Lung (tissue), 16 donors: ENCODE data around the gene CYP2A7. TPM values are rescaled to one million over a fixed set of nuclear protein-coding genes. Genes with fewer than 3 reads are reported as not detected.
"Not testable (repeated sequence)": the region's sequence is repeated elsewhere in the genome, so short reads cannot be mapped to it uniquely, and the experiment has no call there.

Experiments used
- ATAC-seq: fragments of 200-7000 bp; cut with Tn5 transposase; one replicate; pipeline ENCODE4 v1.9.1; 2020; ENCODE audit warnings: moderate number of reproducible peaks; ENCODE audit not compliant: insufficient read depth, low FRiP score
- DNase-seq, 3 donors: peaks; one replicate each; pipeline ENCODE4 v3.0.0-alpha.2; 2013 to 2017
- H3K27ac ChIP-seq, 2 donors: one replicate each; pipeline ENCODE4 v1.5.1; 2013; ENCODE audit warnings: mild to moderate bottlenecking in 2 of 2, moderate library complexity in 2 of 2, control low read depth in 1 of 2, inconsistent platforms in 1 of 2, low read depth in 1 of 2, low read length in 1 of 2
- H3K27me3 ChIP-seq, 3 donors: one replicate each; pipeline ENCODE4 v1.5.1; 2013; ENCODE audit warnings: low read length in 2 of 3; ENCODE audit not compliant: control insufficient read depth in 3 of 3, insufficient read depth in 3 of 3
- H3K36me3 ChIP-seq, 4 donors: one replicate each; pipeline ENCODE4 v1.5.1; 2013; ENCODE audit warnings: low read length in 4 of 4, mild to moderate bottlenecking in 1 of 4, moderate library complexity in 1 of 4; ENCODE audit not compliant: control insufficient read depth in 4 of 4, insufficient read depth in 4 of 4
- H3K4me1 ChIP-seq, 5 donors: one replicate each; pipeline ENCODE4 v1.5.1; 2013; ENCODE audit warnings: low read length in 5 of 5, mild to moderate bottlenecking in 2 of 5, moderate library complexity in 1 of 5; ENCODE audit not compliant: control insufficient read depth in 5 of 5, insufficient read depth in 5 of 5
- H3K4me3 ChIP-seq: one replicate; pipeline ENCODE4 v1.5.1; 2013; ENCODE audit warnings: mild to moderate bottlenecking, control low read depth, moderate library complexity
- H3K9ac ChIP-seq, 2 donors: one replicate each; pipeline ENCODE4 v1.5.1; 2013; ENCODE audit warnings: low read length in 2 of 2, control low read depth in 1 of 2; ENCODE audit not compliant: insufficient read depth in 1 of 2
- H3K9me3 ChIP-seq, 4 donors: one replicate each; pipeline ENCODE4 v1.5.1; 2013; ENCODE audit warnings: low read length in 3 of 4, mild to moderate bottlenecking in 1 of 4, moderate library complexity in 1 of 4; ENCODE audit not compliant: control insufficient read depth in 4 of 4, insufficient read depth in 3 of 4
- WGBS, 2 donors: extraction: QIAGEN DNeasy Blood & Tissue Kit; methylation state at CpG; one replicate each; pipeline ENCODE4 v1.1.7; 2013; 5-methylcytosine and 5-hydroxymethylcytosine counted together
- long read RNA-seq, 5 donors: transcript quantifications; one replicate each; lab custom pipeline, GENCODE V29; 2026
- polyA plus RNA-seq, 2 donors: library from polyadenylated mRNA; stranded (reverse); fragments of 200-250 nt; gene quantifications; one replicate each; pipeline ENCODE4 v1.2.1, GENCODE V29; 2013
- total RNA-seq, 2 donors: library from RNA; depleted of rRNA in 1 of 2; stranded (reverse); fragments of >200 nt in 1 of 2; gene quantifications; one replicate each; pipeline ENCODE4 v1.2.1, GENCODE V29; 2014 to 2021
- TF ChIP-seq, protein P1 (sequence below): IDR thresholded peaks from 2 replicates; pipeline ENCODE4 v1.5.1; 2012; ENCODE audit warnings: mild to moderate bottlenecking; ENCODE audit errors: control extremely low read depth, extremely low read depth
- donor health status: control.
- donor health status: control.
- donor health status: Bipolar disorder and iron deficiency.
- donor health status: healthy.
- donor health status: DM: yes; HTN: yes; CAD: no.

CYP2A7 gene
- 1 to 10 TPM in 1 of 2 donors, not detected in 1; 1.6 TPM for total RNA-seq
- polyA plus RNA-seq, result under 1 TPM; 0.11 to 0.14 TPM
- long read RNA-seq, donor 1, result 0 reads
- long read RNA-seq, donor 2, result 0 reads
- long read RNA-seq, donor 3, result 0 reads
- long read RNA-seq, donor 4, result 0 reads
- long read RNA-seq, donor 5, result 0 reads

DNA sequence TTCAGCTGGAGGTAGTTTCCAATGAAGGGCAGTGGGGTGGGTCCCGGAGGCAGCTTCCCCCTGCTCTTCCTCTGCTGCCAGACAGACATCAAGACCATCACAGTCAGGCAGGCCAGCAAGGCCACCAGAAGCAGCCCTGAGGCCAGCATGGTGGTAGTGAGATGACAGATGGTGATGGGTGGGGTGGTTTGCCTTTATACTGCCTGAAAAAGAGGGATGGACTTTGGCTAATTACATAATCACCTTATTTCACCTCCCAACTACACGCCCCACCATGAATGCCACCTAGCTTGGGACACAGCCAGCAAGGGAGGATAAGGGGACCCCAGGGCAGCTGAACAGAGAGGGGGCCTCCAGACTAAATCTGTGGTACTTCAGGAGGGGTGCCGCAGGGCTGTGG lies at the start of gene CYP2A7:
Gene CYP2A7, minus strand, starts transcription at position 170 of the 400 bp plus-strand sequence. Its CDS starts 21 bp downstream, at position 149.
- H3K9ac ChIP-seq, H3K9me3 ChIP-seq, H3K4me3 ChIP-seq, DNase-seq, H3K27ac ChIP-seq, H3K36me3 ChIP-seq, H3K4me1 ChIP-seq, ATAC-seq: not testable (repeated sequence)
- peaks cover 0 to 23% (median 0%) of the 10 kb centered on the region in 3 donors for H3K27me3 ChIP-seq
- WGBS, 2 donors, result 86 to 90% methylated on average over 3 of the region's 3 CpGs

GRCh38 chr19:40930799-40931198 lies 48.8 kb upstream of the CYP2A7 start:
- H3K9ac ChIP-seq, DNase-seq, H3K4me1 ChIP-seq, H3K36me3 ChIP-seq, H3K4me3 ChIP-seq, H3K27ac ChIP-seq, ATAC-seq, H3K9me3 ChIP-seq, H3K27me3 ChIP-seq: not testable (repeated sequence)
- WGBS, 2 donors, result 94 to 95% methylated on average over 2 of the region's 2 CpGs

DNA sequence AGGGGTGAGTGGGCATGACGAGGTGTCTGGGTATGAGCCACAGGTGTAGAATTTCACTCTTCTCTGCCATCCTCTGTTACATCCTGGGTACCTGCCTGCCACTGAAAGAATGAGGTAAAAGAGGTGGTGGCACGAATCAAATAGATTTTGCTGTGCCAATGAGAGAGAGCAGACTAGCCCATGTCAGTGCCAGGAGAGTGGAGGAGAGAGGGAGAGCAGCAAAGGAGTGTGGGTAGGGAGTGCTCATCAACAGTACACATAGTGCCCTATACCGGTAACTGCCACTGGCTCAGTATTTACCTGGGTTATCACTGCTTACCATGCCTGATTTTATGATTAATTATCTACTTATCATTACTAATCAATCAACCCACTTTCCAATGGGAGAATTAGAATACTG lies 47.9 kb upstream of the CYP2A7 start:
- H3K4me1 ChIP-seq, H3K27me3 ChIP-seq, H3K9me3 ChIP-seq, H3K4me3 ChIP-seq, DNase-seq, ATAC-seq, H3K9ac ChIP-seq, H3K36me3 ChIP-seq, H3K27ac ChIP-seq: not testable (repeated sequence)
- WGBS, 2 donors, result 62 to 84% methylated on average over 3 of the region's 3 CpGs

DNA sequence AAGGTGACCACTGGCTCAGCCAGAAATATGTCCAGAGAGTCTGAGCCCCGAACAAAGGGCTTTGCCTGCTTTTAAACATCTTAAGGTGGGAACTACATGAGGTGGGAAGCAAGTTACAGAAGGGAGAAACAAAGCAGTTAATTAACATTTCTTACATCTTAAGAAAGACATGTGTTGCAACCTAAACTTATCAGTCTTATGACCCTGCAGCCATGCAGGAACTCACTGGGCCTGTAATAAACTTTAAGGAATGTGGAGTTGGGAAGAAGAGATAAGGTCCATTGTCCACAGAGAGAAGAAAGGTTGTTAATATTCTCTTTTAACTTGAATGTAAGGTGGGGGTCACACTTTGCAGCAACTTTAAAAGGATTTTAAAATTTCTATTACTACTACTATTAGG lies 46.8 kb upstream of the CYP2A7 start:
- Histone ChIP-seq H3K9me3 (no peaks in the 10 kb centered on the region), H3K4me3 (no peak overlapping the region), H3K36me3 (no peaks in the 10 kb centered on the region), H3K27me3 (no peaks in the 10 kb centered on the region), H3K9ac (no peak overlapping the region), H3K4me1 (no peaks in the 10 kb centered on the region), H3K27ac (no peak overlapping the region)
- TF ChIP-seq, protein P1, sequence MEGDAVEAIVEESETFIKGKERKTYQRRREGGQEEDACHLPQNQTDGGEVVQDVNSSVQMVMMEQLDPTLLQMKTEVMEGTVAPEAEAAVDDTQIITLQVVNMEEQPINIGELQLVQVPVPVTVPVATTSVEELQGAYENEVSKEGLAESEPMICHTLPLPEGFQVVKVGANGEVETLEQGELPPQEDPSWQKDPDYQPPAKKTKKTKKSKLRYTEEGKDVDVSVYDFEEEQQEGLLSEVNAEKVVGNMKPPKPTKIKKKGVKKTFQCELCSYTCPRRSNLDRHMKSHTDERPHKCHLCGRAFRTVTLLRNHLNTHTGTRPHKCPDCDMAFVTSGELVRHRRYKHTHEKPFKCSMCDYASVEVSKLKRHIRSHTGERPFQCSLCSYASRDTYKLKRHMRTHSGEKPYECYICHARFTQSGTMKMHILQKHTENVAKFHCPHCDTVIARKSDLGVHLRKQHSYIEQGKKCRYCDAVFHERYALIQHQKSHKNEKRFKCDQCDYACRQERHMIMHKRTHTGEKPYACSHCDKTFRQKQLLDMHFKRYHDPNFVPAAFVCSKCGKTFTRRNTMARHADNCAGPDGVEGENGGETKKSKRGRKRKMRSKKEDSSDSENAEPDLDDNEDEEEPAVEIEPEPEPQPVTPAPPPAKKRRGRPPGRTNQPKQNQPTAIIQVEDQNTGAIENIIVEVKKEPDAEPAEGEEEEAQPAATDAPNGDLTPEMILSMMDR, result no peak
- WGBS, 2 donors, result 44 to 63% methylated on average over 1 of the region's 1 CpG
- DNase-seq (no peak), ATAC-seq (no peak)

GRCh38 chr19:40927567-40927966 lies 45.5 kb upstream of the CYP2A7 start:
- ATAC-seq (no peak), DNase-seq (no peak)
- Histone ChIP-seq H3K36me3 (no peaks in the 10 kb centered on the region), H3K27me3 (no peaks in the 10 kb centered on the region), H3K4me1 (no peaks in the 10 kb centered on the region), H3K27ac (no peak overlapping the region), H3K9ac (no peak overlapping the region), H3K9me3 (no peaks in the 10 kb centered on the region), H3K4me3 (no peak overlapping the region)
- TF ChIP-seq, protein P1, result no peak
- WGBS, 2 donors, result 58 to 83% methylated on average over 3 of the region's 3 CpGs

- H3K9me3 ChIP-seq, DNase-seq, ATAC-seq, H3K4me3 ChIP-seq, H3K27ac ChIP-seq, H3K36me3 ChIP-seq, H3K4me1 ChIP-seq, H3K9ac ChIP-seq, H3K27me3 ChIP-seq: not testable (repeated sequence)
- WGBS, 2 donors, result 74 to 92% methylated on average over 1 of the region's 1 CpG
These were observed 44.2 kb upstream of the CYP2A7 start for GRCh38 chr19:40926276-40926675.
